ENCODE measurements around the gene DAAM2.

The DAAM2 gene

DNA sequence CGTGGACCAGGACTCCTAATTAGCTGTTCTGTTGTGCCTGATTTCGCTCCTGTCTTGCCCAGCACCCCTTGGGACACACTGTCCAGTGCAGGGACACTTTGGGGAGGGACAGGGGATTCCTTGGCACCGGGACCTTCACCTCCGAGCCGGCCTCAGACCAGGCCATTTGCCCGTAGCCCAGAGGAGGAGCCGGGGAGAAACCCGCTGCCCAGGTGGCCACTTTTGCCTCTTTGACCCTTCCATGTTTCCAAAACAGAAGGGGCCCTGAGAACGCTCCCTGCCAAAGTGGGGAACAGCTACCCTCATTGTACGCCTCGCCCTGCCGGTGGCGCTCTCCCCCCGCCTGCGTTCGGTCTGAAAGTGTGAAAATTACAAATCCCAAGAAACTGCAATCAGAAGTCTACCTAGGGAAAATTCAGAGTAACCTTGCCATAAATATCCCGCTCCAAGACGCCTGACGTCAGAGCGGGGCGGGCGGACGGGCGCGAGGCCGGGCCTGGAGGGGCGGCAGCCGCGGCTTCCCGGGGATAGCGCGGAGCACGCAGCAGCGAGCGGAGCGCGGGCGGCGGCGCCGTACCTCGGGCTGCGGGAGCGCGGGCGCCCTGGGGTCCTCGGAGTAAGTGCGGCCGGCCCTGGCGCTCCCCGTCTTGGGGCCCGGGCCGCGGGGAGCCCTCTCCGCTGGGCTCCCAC is at the start of gene DAAM2:
TSS of gene DAAM2 (plus strand) at position 527 of the 690 bp plus-strand sequence. CDS start 63,927 bp downstream, outside the sequence.
- no peak for DNase-seq

DNA sequence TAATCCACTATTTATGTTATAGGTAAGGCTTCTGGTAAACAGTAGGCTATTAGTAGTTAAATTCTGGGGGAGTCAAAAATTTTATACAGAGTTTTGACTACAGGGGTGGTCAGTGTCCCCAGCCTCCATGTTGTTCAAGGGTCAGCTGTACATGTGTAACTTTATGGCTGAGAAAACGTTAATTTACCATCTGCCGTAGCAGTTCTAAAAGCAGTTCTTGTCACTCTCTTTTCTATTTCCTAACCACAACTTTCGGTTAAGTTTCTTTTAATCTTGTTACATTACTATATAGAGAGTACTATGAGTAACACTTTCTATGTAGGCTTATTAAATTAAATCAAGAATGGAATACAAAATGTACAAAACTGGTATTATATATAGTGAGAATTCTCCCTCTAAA is 45.4 kb upstream of the DAAM2 start:
- DNase-seq: no peak

DNA sequence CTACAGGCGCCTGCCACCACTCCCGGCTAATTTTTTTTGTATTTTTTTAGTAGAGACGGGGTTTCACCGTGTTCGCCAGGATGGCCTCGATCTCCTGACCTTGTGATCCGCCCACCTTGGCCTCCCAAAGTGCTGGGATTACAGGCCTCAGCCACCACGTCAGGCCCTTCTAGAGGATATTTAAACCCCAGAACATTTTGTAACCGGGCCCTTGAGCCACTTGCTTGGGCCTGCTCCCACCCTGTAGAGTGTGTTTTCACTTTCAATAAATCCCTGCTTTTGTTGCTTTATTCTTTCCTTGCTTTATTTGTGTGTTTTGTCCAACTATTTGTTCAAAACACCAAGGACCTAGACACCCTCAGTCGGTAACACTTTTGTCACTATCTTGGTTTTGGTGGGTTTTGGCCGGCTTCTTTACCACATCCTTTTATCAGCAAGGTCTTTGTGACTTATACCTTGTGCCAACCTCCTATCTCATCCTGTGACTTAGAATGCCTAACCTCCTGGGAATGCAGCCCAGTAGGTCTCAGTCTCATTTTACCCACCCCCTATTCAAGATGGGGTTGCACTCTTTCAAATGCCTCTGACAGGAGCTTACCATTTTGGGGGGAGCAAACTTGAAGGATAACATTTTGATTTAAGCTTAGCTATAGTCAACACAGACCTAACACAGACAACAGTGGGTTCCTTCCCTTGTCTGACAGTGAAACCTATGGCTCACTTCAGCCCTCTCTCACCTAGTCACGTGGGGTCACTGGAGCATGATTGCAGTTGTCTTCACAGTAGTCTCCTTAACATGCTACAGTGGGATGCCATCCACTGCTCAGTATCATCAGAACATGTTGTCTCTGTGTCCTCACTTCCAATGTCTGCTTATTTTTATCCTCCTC is 39.1 kb upstream of the DAAM2 start:
- DNase-seq: no peak

DNA sequence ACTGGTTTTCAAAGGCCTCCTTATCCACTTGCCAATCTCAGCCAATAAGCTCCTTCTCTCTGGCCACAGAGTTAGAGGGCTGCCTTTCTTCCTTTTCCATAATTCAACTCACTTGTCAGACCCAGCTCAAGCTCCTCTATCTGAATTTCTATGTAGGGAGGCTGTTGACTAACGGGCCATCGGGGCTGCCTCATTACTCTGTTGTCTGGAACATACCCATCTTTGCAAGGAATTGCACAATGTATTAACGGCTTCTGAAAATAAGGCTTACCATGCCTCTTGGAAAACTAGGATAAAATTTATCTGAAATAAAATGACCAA is 38.5 kb upstream of the DAAM2 start:
- DNase-seq: no peak

DNA sequence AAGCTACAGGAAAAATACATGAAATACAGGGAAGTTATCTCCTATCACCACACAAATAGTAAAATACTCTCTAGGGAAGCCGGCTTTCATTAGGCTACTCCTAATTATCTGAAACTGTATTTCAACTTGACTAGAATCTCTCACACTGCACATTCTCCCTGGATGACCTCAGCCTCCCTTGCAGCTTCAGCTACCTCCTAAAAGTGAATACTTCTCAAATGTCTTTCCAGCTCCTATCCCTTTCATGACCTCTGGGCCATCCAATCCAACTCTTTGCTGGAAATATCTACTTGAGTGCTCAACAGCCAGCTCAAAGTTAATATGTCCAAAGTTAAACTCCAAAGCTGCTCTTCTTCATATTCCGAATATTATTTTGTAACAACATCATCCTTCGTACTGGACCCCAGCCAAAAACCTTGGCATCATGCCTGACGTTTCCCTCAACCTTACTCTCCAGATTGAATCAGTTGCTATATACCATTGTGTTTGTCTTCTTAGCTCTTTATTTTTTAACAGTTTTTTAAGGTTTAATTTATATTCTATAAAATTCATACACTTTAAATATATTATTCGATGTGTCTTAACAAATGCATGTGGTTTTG is 37.6 kb upstream of the DAAM2 start:
- DNase-seq: no peak

DNA sequence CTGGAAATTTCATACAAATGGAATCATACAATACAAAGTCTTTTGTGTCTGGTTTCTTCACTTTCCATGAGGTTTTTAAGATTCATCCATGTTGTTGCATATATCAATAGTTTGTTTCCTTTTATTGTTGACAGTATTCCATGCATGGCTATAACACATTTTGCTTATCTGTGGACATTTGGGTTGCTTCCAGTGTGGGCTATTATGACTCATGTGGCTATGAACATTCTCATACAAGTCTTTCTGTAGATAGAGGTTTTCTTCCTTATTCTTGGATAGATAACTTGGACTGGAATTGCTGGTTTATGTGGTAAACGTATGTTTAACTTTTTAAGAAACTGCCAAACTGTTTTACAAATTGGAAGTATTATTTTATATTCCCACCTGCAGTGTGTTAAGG is 36.9 kb upstream of the DAAM2 start:
- DNase-seq: no peak

DNA sequence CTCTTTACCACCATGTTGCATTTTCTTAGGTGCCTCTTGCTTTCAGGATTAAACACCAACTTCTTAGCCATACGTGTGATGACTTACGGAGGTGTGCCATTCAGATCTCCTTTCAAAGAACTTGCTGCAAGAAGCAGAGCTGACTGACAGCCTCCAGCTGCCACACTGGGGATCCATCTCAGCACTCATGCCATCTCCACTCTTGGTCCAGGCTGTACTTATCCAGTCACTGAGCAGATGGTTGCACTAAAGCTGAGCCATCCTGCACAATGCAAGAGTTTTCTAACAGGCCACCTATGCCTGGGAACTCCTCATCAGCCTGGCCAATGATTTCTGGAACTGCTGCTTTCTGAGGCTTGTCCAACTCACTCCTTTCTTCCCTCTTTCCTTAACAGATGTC is 35.6 kb upstream of the DAAM2 start:
- no peak for DNase-seq

DNA sequence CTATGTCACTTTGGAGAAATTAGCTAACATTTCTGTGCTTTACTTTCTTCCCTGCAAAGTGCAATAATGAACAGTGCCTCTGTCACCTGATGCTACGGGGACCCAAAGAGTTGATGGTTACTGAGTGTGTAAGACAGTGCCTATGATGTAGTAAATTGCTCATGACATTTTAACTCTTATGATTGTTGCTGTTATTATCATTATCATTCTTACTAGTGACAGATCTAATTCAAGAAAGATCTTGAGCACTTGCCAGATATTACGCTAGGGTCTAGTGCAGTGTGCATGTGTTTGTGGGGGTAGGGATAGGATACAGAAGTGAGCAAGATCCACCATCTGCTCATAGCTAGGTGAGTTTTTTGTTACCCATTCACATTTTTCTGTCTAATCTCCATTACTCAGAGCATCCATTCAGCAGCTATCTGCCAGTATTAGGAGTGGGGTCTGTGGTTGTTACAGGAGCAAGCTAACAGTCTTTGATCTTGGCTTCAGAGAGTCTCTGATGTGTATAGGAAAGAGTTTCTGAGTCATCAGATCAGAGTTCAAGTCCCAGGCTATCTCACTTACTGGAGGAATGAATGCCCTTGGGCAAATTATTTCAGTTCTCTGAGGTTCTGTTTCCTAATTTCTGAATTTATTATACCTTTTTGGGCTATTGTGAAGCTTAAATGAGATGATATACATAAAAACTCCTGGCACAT is 33.1 kb upstream of the DAAM2 start:
- DNase-seq: no peak

DNA sequence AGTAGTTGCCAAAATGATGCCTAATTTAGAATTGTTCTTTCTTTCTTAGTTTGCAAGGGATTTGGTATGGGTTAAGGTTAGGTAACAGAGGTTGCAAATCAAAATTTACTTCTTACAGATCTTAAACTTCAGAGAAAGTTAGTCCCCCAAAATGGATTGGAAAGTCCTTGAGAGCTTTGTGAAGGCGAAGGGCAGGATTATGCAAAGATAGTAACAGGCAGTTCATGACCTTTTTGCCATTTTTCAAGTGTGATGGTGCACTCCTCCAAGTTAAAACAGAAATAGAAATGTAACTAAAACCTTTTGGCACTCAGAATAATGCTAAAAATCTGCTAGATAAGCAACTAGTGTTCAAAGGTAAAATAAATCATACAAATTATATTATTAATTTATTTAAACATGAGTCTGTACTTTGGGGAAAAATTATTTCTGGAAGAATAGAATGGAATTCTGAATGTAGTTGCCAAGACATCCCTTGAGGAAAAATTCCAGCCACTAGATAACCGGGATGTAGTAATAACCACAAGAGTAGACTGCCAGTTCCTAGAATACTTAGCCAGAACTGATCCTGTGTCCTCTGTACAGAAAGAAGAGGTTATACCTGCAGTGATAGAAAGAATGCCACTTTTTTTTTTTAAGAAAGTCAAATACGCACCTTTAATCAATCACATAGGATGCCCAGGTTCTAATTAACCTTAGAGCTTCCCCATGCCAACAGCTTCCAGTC is 31.8 kb upstream of the DAAM2 start:
- no peak for DNase-seq

DNA sequence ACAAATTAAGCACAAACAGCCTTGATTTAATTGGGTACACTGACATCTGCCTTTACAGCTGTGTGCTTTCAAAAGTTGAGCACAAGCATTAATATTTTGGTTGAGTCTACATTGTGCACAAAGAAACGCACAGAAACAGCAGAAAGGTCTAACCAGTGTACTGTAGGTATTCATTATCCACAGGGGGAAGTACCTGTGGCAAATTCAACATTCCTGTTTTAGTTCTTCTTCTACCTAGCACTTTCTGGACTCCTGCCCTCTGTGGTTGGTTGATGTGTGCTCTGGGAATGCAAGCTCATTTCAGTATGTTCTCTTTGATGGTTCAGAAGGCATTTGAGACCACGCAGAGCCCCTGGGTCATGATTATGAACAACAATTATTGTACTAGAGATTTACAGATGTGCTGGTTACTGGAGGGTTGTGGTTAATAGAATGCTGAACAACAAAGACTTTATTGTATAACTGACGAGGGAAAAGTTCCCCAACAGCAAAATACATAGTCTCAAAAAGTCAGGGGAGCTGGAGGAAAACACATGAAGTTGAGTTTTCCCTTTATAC is 26.6 kb upstream of the DAAM2 start:
- DNase-seq: no peak

DNA sequence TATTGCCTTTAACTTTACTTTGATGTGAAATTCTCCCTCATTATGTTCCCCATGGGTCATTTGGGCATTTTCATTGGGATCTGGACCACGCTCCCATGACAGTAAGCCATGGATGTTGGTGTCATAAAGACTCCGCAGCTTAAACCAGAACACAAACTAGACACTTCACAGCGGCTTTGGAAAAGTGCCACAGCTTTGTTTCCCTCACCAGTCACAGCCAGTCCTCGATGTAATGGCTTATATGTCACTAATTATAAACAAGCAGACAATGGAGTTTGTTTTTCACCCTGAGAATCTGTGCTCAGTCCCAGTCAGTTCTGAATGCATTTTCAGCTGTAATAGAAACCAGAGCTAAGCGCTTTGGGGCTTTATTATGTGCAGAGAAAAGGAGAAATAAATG is 23.2 kb upstream of the DAAM2 start:
- no peak for DNase-seq

DNA sequence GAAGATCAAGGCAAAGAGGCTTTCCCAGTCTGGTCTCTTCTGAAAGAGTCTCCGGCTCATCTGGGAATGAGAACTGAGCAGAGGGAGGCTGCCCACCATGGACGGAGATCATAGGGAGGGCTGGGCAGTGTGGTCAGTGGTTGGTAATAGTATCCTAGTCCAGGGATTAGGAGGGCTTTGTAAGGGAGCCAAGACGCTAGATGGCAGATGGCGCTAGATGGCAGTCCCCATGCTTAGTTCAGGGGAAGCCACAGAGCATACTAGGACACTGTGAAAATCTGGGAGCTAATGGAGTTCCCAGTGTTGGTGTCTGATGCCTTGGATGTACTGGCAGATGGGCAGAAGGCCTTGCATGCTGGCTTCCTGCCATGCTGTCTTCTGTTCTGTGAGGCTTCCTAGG is 21.7 kb upstream of the DAAM2 start:
- no peak for DNase-seq

DNA sequence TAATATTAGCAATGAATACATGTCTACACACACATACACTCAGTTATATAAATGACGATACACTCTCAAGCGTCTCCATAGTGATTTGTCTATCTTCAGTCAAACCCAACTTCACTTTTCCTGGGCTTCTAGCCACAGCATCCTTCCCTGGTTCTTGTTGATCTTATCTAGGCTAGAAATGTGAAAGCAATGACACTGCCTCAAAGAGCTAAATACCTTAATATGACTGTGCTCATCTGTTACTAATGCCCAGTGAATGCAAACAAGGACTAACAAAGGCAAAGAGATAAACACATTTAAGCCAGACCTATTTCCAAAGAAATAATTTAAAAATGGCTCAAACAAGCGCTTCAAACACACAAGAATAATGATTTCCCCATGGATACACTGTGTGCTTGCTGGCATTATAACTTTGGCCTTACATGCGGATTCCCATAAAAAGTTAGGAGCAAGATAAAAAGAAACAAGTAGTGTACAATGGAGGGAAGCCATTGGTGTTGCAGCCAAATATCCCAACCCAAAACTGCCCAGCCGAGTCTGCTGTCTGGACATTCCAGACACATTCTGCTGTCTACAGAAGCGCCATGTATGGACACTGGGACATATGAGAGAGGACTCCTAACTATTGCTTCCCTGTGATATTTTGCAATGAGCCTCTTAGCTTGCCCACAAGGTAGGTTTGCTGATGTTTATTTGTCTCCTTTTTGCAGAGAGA is 19.5 kb upstream of the DAAM2 start:
- no peak for DNase-seq

DNA sequence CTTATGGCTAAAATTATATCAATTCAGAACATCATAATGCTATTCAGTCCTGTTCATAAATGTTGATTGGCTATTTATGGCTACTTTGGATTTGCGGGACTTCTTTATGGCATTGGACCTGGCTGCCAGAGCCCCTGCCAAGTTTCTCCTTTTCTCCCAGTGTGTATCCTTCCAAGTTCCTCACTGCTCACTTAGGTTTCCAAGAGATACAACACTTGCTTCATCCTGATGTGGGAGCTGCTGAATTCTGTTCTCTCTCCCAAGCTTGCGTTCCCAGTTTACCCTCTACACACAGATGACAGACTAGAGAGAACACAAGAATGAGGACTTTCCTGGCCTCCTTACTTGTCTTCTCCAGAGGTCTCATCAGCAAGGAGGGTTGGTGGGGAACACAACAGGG is 18.4 kb upstream of the DAAM2 start:
- DNase-seq: no peak

DNA sequence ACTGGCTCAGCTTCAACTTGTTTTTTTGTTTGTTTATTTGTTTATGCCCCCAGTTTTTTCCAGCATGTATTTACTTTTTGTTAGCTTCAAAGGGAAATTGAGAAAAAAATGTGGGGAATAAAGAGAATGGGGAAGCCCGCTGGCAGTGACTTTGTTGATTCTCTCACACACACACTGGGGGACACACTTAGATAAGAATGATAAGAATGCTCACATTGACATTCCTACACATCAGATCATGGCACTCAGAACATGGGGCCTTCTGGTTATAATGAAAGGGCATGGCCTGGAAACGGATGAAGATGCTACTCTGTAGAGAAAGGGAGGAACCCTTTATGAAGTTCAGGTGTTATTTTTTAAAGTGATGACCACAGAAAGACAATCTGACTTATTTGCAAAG is 15.6 kb upstream of the DAAM2 start:
- DNase-seq: no peak

DNA sequence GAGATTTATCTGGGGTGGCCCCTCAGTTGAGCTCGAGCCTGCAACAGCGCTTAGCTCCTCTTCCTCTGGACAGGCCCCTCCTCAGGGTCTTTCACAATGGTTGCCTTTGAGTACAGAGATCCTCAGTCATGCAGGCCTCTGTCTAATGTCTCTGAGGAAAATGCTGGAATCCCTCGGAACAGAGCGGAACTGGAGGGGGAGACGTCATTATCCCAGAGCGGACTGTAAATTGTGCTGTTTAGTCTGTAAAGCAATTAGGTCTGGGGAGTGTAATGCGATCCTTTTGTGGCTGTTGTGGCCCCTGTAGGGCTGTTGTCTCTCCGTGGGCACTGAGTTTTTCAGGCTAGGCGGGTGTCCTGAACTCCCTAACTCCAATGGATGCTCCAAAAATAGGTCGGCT is 15.0 kb upstream of the DAAM2 start:
- DNase-seq: no peak

DNA sequence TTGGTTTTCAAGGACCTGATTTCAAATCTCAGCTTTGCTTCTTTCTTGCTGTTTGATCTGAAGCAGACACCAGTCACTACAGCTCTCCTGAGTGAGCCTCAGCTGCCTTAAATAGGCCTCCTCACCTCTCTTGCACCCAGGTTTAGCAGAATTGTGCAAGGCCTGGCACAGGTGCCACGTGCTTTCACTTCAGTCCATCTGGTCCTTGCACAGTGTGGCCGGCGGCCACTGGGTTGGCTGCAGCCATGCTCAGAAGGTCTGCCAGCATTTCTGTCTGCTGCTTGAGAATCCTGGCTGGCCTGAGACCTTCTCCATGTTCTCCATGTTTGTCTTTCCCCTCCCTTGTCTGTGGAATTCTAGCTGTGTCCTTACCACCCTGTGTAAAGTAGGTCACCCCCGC is 14.5 kb upstream of the DAAM2 start:
- DNase-seq: no peak

DNA sequence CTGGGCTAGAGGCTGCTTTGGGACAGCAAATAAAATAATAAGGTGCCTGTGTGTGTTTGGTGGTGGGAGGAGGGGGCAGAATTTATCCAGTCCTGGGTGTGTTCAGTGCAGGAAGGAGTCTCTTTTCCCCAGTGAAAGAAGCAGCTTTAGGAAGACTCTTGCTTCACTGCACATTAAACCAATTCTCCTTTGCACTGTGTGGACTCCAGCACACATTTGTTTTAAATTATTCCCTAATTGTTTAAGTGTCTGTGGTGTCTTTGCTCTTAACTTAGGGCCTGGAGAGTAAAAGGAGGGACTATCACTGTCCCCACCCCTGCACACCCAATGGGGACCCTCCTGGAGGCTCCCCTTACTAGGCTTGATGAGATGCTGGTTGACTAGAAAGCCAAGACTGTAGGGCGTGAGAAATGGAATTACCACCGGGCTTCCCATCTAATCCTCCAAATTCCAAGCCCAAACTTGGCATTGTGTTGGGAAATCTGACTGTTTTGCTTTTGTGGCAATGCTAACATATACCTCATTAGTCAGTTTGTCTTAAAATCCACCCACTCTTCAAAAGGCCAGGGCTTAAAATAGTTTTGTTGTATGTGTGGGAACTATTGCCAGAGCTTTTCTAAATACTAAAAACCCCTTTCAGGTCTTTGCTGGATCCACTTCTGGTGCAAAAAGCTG is 13.5 kb upstream of the DAAM2 start:
- no peak for DNase-seq

DNA sequence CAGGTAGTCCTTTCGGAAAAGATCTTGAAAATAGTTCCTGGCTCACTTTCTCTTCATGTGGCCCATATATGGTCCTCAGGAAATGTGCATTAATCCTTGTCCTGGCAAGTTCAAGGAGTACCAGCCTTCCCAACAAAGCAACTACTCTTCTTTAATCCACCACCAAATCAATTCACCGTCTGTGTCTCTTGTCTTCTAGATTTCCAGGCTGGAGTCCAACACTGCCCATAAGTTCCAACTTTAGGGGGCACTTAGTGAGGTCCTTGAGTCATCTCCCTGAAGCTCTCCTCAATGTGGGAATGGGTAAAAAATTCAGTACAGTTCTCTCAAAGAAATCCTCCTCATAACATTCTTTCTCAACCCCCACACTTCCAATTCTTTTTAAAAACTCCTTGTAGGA is 6.9 kb upstream of the DAAM2 start:
- no peak for DNase-seq

DNA sequence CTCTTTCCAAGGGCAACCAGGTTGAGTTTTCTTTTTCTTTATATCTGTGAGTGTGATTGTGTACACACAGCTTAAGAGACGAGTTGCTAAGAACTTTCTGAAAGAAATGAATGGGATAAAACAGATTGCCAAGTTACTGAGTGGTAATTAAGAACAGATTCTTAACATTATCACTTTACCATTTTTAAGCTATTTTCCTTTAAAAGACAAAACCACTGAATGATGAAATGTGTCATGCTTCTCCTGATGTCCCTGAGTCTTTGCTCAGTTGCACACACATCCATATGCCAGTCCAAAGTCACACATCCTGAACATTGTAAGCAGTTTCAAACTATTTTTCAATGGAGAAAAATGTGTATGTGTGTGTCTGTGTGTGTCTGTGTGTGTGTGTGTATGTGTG is 5.5 kb upstream of the DAAM2 start:
- no peak for DNase-seq

DNA sequence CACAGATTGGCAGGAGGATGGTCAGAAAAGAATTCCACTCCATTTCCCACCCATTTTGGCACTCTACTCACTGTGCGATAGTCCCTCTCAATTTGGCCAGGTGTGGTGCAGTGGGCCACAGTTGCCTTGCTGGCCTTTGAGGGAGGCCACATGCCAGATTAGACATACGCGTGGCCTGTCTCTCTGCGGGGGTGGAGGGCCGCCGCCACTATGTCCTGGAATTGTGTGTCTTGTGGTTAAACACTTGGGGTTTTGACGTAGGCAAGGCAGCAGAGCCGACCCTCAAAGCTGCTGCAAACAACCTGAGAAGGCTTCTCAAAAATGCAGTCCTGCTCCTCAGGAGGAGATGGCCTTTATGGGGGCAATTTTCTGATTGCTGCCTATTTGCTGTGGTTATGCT is 4.9 kb upstream of the DAAM2 start:
- DNase-seq: no peak

Measured in KG1 (cell line).